AG10803 (cell line): ENCODE data around the gene DIAPH2.
"Not testable (repeated sequence)": the region's sequence is repeated elsewhere in the genome, so short reads cannot be mapped to it uniquely, and the experiment has no call there.

Experiments used
- DNase-seq: peaks from one replicate; pipeline ENCODE4 v3.0.0; 2010; ENCODE audit warnings: low read depth
- H3K4me3 ChIP-seq: 2 replicates; pipeline ENCODE4 v1.5.1; 2011; ENCODE audit warnings: mild to moderate bottlenecking, low read length, control low read depth
- TF ChIP-seq, protein P1 (sequence below): conservative IDR thresholded peaks from 2 replicates; pipeline ENCODE4 v1.5.1; 2011; ENCODE audit warnings: mild to moderate bottlenecking, low read length, control low read depth, inconsistent platforms

Gene DIAPH2

DNA sequence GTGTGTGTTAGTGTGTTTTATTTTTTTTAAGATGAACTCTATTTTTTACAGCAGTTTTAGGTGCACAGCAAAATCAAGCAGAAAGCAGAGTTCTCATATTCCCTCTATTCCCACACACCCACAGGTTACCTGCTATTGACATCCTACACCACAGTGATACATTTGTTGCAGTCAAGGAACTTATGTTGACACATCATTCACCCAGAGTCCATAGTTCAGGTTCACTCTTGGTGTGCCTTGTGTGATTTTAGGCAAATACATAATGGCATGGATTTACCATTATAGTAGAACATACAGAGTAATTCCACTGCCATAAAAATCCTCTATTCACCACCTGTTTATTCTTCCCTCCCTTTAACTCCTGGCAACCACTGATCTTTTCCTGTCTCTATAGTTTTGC, 28.7 kb downstream of the DIAPH2 start:
- TF ChIP-seq, protein P1, sequence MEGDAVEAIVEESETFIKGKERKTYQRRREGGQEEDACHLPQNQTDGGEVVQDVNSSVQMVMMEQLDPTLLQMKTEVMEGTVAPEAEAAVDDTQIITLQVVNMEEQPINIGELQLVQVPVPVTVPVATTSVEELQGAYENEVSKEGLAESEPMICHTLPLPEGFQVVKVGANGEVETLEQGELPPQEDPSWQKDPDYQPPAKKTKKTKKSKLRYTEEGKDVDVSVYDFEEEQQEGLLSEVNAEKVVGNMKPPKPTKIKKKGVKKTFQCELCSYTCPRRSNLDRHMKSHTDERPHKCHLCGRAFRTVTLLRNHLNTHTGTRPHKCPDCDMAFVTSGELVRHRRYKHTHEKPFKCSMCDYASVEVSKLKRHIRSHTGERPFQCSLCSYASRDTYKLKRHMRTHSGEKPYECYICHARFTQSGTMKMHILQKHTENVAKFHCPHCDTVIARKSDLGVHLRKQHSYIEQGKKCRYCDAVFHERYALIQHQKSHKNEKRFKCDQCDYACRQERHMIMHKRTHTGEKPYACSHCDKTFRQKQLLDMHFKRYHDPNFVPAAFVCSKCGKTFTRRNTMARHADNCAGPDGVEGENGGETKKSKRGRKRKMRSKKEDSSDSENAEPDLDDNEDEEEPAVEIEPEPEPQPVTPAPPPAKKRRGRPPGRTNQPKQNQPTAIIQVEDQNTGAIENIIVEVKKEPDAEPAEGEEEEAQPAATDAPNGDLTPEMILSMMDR, result no peak
- no peak for DNase-seq
- no peak overlapping the region for H3K4me3 ChIP-seq

DNA sequence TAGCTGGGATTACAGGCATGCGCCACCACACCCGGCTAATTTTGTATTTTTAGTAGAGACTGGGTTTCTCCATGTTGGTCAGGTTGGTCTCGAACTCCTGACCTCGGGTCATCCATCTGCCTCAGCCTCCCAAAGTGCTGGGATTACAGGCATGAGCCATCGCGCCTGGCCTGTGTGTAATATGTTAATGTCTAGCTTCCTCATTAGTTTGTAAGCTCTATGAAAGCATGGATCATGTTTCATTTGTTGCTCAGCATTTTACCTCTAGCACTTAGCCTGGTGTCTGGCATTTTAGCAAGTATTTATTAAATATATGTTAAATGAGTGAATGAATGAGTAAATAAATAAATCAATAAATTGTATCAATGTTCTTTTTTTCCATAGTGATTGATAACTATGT, 29.8 kb downstream of the DIAPH2 start:
- H3K4me3 ChIP-seq, DNase-seq: not testable (repeated sequence)

DNA sequence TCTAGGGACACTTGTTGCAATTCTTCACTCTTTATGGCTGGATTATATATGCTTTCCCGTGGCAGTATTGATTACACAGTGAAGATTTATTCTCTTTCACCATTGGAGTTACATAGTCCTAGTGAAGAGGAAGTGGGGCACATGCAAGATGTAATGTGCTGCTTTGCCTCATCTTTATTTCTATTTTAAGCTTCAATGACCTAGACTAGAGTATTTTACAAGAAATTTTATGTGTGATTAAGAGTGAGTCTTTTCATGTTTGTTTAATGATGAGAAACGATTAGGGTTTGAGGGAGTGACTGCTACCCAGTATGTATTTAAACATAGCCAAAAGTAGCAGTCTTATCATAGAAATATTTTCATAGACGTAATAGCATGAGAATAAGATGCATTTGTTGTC, 30.8 kb downstream of the DIAPH2 start:
- H3K4me3 ChIP-seq, result no peak overlapping the region
- TF ChIP-seq, protein P1, result no peak
- DNase-seq, result no peak

DNA sequence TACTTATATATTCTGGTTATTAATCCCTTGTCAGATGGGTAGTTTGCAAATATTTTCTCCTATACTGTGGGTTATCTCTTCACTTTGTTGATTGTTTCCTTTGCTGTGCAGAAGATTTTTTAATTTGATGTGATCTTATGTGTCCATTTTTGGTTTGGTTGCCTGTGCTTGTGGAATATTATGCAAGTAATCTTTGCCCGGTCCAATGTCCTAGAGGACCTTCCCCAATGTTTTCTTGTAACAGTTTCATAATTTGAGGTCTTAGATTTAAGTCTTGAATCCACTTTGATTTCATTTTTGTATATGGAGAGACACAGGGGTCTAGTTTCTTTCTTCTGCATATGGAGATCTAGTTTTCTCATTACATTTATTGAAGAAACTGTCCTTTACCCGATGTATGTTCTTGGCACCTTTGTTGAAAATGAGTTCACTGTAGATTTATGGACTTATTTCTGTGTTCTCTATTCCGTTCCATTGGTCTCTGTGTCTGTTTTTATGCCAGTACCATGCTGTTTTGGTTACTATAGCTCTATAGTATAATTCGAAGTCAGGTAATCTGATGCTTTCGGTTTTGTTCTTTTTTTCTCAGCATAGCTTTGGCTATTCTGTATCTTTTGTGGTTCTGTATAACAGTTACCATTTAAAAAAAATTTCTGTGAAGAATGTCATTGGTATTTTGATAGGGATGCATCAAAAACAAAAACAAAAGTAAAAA, 34.7 kb downstream of the DIAPH2 start:
- no peak for DNase-seq
- no peak overlapping the region for H3K4me3 ChIP-seq
- TF ChIP-seq, protein P1, result no peak

DNA sequence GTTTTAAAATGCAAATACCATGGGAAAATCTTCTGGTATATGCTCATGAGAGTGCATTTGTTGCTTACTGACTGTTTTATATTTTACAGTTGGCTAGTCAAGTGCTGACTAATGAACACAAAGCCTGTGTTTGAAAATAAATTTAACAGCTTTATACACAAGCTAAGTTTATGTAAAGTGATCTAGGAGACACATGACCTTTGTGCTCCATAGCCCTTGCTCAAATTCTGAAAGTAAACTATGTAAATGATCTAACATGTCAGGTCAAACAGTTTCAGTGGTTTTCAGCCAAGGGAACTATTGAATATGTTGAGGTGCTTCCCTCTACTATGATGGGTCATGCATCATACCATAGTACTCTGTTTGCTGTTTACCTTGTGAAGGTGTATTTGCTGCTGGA, 36.7 kb downstream of the DIAPH2 start:
- no peak overlapping the region for H3K4me3 ChIP-seq
- TF ChIP-seq, protein P1, result no peak
- DNase-seq, result no peak

DNA sequence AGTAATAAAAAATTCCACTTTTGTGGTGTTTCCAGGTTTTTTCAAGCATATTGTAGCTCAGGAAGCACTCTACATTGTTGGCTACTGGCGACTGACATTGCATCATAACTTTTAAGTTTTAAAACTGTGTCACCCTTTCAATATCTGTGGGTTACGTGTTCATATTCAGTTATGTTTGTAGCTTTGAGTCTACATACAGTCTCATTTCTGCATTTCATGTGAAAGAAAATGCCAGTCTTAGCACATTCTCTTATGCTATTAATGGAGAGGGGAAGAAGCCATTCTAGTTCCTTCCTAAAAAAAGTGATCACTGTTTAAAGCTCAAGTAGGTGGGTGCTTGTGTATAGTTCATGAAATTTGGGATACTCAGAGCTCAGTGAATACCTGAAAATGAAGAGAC, 38.1 kb downstream of the DIAPH2 start:
- TF ChIP-seq, protein P1, result no peak

DNA sequence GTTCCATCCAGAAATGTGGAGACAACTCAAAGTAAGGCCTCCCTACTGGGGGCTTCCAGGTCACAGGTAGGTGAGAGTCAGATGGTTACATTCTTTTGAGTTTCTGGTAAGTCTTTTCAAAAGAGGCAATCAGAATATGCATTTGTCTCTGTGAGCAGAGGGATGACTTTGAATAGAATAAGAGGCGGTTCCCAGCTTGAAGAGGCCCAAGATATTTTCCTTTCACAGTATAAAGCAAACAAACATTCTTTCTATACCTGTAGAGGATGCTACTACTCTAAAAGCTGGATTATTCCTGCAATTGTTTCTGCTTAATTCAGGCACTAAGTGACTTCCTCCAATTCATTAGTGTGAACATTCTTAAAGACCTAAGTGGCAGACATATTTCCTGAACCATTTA, 44.4 kb downstream of the DIAPH2 start:
- H3K4me3 ChIP-seq, result no peak overlapping the region
- no peak for DNase-seq
- TF ChIP-seq, protein P1, result no peak

More for the DNA sequence above, 38.1 kb downstream of the DIAPH2 start:
- H3K4me3 ChIP-seq, result no peak overlapping the region
- DNase-seq, result no peak
